Measurements from ENCODE around the gene SLFN14.

SLFN14 gene

DNA sequence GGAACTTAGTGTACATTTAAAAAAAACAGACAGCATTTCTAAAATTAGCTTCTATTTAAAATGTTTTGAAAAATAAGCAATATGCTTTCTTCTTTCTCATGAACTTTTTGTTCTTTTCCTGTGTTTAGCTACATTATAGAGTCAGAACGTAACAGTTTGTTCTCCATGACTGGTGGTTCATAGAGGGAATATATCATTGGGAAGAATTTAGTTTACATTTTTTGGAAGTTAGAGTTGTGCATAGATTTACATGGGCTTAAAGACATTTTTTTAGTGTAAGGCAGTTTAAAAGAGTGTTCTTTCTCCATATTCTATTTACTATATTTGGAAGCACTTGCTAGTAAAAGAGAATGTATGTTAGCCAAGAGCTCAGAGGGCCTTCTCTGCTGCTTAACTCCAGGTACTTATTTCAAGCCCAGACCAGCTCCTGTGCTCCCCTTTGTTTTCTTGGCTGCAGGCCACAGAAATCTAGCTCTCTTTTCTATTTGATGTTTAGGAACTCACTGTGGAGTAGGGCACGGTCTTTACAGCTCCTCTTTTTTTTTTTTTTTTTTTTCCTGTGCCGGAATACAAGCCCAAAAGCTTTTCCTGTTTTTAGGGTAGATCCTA lies 46.7 kb upstream of the SLFN14 start:
- TF ChIP-seq ZNF565 (CRISPR knock-in tag; conservative IDR thresholded peaks at IDR 0.05; ENCODE audit: low read depth): no peak
- no peak for TF ChIP-seq ZC3H10 (CRISPR knock-in tag; IDR thresholded peaks at IDR 0.05)
- TF ChIP-seq ZNF8 (CRISPR knock-in tag; IDR thresholded peaks at IDR 0.05): no peak
- no peak for TF ChIP-seq ZFP30 (CRISPR knock-in tag; IDR thresholded peaks at IDR 0.05)
- ATAC-seq: no peak

DNA sequence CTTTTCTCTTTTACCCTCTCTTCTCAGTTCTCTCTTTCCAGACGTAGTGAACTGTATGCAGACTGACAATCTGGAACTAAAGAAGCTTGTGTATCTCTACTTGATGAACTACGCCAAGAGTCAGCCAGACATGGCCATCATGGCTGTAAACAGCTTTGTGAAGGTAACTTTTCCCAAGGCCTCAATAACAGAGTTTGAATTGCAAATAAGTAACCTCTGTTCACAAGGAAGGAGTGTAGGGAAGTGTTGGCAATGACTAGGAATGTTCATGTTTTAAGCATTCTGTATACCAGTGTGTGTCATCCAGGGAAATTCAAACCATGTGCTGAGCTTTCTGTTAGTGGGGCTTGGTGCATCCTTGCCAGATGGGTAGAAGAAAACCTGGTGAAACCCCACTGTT lies 45.1 kb upstream of the SLFN14 start:
- TF ChIP-seq ARNTL (CRISPR knock-in tag; IDR thresholded peaks at IDR 0.05; ENCODE audit: borderline replicate concordance, low read depth) (no peak), OSR1 (CRISPR knock-in tag; IDR thresholded peaks at IDR 0.05) (no peak), ZNF565 (CRISPR knock-in tag; conservative IDR thresholded peaks at IDR 0.05; ENCODE audit: low read depth) (no peak), SNAI2 (CRISPR knock-in tag; IDR thresholded peaks at IDR 0.05) (no peak), CSDC2 (CRISPR knock-in tag; IDR thresholded peaks at IDR 0.05) (no peak)
- TF ChIP-seq, protein P1, sequence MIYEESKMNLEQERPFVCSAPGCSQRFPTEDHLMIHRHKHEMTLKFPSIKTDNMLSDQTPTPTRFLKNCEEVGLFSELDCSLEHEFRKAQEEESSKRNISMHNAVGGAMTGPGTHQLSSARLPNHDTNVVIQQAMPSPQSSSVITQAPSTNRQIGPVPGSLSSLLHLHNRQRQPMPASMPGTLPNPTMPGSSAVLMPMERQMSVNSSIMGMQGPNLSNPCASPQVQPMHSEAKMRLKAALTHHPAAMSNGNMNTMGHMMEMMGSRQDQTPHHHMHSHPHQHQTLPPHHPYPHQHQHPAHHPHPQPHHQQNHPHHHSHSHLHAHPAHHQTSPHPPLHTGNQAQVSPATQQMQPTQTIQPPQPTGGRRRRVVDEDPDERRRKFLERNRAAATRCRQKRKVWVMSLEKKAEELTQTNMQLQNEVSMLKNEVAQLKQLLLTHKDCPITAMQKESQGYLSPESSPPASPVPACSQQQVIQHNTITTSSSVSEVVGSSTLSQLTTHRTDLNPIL (CRISPR knock-in tag; IDR thresholded peaks at IDR 0.05; ENCODE audit: low read depth): no peak
- TF ChIP-seq, protein P2, sequence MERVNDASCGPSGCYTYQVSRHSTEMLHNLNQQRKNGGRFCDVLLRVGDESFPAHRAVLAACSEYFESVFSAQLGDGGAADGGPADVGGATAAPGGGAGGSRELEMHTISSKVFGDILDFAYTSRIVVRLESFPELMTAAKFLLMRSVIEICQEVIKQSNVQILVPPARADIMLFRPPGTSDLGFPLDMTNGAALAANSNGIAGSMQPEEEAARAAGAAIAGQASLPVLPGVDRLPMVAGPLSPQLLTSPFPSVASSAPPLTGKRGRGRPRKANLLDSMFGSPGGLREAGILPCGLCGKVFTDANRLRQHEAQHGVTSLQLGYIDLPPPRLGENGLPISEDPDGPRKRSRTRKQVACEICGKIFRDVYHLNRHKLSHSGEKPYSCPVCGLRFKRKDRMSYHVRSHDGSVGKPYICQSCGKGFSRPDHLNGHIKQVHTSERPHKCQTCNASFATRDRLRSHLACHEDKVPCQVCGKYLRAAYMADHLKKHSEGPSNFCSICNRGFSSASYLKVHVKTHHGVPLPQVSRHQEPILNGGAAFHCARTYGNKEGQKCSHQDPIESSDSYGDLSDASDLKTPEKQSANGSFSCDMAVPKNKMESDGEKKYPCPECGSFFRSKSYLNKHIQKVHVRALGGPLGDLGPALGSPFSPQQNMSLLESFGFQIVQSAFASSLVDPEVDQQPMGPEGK (CRISPR knock-in tag; IDR thresholded peaks at IDR 0.05; ENCODE audit: borderline replicate concordance): no peak
- peak; percentile 87 for ATAC-seq

DNA sequence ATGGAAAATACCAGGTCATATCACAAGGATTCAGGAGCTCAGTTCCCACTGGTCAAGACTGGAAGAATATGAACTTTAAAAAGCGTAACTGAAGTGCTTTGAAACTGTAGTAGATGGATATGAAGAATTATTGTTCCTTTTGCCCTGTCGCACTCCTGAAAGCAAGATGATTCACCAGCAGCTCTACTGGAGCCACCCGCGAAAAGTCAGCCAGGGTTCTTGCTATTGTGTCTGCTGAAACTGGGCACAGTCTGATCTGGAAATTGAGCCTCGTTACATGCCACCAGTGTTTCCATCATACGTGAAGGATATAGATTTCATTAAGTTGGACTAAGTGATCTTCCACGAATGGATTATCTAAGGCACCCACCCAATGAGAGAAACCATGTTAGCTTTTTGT lies 43.1 kb upstream of the SLFN14 start:
- no peak for ATAC-seq
- TF ChIP-seq, protein P2 (CRISPR knock-in tag; IDR thresholded peaks at IDR 0.05; ENCODE audit: borderline replicate concordance): no peak
- no peak for TF ChIP-seq ZFP30 (CRISPR knock-in tag; IDR thresholded peaks at IDR 0.05)
- no peak for TF ChIP-seq ZNF565 (CRISPR knock-in tag; conservative IDR thresholded peaks at IDR 0.05; ENCODE audit: low read depth)

DNA sequence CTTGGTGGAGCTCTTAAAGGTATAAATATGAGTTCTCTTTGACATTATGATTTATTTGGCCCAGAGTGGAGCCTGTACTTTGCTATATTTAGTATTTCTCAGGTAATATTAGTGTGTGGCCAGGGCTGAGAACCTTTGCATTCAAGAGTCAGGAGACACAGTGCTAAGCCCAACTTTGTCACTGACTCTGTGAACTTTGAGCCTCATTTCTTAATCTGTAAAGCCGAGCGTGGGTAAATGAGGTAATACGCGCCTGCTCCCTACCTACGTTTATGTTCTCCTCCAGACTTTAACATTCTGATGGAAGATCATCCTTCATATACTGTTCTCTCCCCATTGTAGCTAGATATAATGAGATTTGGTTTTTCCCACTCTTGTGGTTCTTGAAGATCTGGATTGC lies 37.0 kb upstream of the SLFN14 start:
- TF ChIP-seq ZC3H10 (CRISPR knock-in tag; IDR thresholded peaks at IDR 0.05) (no peak), ZFP3 (CRISPR knock-in tag; IDR thresholded peaks at IDR 0.05) (no peak), ZNF70 (CRISPR knock-in tag; IDR thresholded peaks at IDR 0.05) (no peak), ZNF8 (CRISPR knock-in tag; IDR thresholded peaks at IDR 0.05) (no peak), ARNTL (CRISPR knock-in tag; IDR thresholded peaks at IDR 0.05; ENCODE audit: borderline replicate concordance, low read depth) (no peak), TOX (CRISPR knock-in tag; IDR thresholded peaks at IDR 0.05; ENCODE audit: borderline replicate concordance) (no peak), OSR1 (CRISPR knock-in tag; IDR thresholded peaks at IDR 0.05) (no peak), ZNF565 (CRISPR knock-in tag; conservative IDR thresholded peaks at IDR 0.05; ENCODE audit: low read depth) (no peak)
- ATAC-seq: no peak

DNA sequence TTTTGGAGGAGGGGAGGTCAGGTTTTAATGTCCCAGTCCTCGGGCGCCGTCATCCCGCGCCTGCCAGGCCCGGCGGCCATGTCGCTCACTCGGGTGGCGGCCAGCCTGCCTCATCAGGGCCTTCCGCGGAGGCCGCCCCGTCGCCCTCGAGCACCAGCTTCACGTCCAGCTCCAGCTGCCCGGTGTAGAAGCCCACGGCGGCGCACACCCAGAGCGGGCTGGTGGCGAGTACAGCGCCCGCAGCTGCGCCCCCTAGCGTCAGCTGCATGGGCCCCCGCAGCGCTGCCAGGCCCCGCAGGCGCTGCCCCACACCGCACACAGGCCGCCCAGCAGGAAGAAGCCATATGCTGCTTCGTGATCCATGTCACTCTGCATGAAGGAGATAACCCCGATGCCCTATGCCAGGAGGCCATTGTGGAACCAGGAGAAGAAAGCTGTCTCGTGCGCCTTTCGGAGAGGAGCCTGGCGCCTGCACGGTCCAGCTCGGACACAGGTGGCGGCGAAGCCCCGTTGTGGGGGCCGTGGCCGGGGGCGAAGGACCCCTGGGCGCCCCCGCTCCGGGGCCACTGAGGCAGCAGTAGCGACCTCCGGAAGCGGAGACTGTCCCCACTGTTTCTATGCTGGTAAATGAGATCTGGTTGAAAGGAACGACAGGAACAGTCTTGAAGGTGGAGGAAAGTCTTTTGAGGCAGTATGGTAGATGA lies 36.1 kb upstream of the SLFN14 start:
- no peak for ATAC-seq
- TF ChIP-seq RARB (CRISPR knock-in tag; IDR thresholded peaks at IDR 0.05): no peak

DNA sequence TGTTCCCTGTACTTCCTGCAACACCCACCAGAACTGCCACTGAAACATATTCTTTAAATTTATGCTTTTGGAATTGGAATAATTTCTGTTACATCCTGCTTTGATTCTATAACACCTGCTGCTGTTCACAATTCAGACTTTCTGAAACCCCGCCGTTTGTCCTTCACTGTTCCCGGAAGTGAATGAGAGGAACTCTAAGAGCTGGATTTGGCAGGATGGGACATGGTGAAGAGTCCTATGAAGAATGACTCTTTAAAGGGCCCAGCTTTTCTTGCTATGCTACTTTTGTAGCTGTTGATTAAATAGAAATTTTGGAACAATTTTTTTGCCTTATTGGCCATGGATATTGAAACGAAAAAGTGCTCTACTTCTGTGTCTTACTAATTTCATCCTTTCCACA lies 35.5 kb upstream of the SLFN14 start:
- ATAC-seq: no peak
- TF ChIP-seq ZNF565 (CRISPR knock-in tag; conservative IDR thresholded peaks at IDR 0.05; ENCODE audit: low read depth) (no peak), ZFP30 (CRISPR knock-in tag; IDR thresholded peaks at IDR 0.05) (no peak)

DNA sequence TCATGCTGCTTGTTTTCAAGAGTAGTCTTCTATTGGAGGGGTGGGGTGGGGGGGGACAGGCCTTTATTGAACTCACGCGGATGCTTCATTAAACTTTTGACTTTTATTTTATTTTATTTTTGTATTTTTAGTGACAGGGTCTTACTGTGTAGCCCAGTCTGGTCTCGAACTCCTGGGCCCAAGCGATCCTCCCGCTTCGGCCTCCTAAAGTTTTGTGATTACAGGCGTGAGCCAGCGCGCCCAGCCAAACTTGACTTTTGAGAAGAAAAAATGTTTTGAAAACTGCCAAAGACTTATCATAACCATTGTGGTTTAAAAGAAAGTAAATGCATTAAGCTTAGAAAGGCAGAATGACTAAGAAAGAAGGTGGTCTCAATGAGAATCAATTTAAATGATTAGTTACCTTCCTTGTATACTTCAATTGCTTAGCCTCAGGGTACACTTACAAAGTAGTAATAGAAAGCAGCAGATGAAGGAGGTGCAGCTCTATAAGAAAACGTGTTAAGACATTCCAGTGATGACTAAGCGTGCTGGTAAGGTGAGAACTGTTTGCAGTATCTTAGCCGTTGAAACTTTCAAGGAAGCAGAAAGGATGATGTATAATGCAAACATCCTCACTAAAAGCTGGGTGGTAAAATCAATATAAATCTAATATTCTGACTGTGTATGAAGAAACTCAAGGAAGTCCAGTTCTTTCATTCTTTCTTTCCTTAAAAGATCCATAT lies 27.7 kb upstream of the SLFN14 start:
- ATAC-seq: peak; percentile 46
- TF ChIP-seq RARB (CRISPR knock-in tag; IDR thresholded peaks at IDR 0.05) (no peak), ZNF565 (CRISPR knock-in tag; conservative IDR thresholded peaks at IDR 0.05; ENCODE audit: low read depth) (no peak), BACH2 (CRISPR knock-in tag; IDR thresholded peaks at IDR 0.05; ENCODE audit: borderline replicate concordance) (no peak), GLIS3 (CRISPR knock-in tag; IDR thresholded peaks at IDR 0.05) (no peak), PPARA (CRISPR knock-in tag; IDR thresholded peaks at IDR 0.05; ENCODE audit: borderline replicate concordance) (no peak), ZNF70 (CRISPR knock-in tag; IDR thresholded peaks at IDR 0.05) (no peak), ZNF8 (CRISPR knock-in tag; IDR thresholded peaks at IDR 0.05) (no peak)
- TF ChIP-seq, protein P3, sequence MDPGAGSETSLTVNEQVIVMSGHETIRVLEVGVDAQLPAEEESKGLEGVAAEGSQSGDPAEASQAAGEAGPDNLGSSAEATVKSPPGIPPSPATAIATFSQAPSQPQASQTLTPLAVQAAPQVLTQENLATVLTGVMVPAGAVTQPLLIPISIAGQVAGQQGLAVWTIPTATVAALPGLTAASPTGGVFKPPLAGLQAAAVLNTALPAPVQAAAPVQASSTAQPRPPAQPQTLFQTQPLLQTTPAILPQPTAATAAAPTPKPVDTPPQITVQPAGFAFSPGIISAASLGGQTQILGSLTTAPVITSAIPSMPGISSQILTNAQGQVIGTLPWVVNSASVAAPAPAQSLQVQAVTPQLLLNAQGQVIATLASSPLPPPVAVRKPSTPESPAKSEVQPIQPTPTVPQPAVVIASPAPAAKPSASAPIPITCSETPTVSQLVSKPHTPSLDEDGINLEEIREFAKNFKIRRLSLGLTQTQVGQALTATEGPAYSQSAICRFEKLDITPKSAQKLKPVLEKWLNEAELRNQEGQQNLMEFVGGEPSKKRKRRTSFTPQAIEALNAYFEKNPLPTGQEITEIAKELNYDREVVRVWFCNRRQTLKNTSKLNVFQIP (CRISPR knock-in tag; IDR thresholded peaks at IDR 0.05; ENCODE audit: borderline replicate concordance, low read depth): no peak
- TF ChIP-seq, protein P1 (CRISPR knock-in tag; IDR thresholded peaks at IDR 0.05; ENCODE audit: low read depth): no peak
